A673 (cell line): ENCODE results near the gene APOA5. TPM values are rescaled to one million over a fixed set of nuclear protein-coding genes. Genes with fewer than 3 reads are reported as not detected.

ENCODE experiments used
- BruUV-seq: library from RNA; stranded (reverse); fragments of 400-500 nt; replicated peaks from 2 replicates; lab custom pipeline; 2021; lab: Mats Ljungman, UMichigan
- CTCF ChIA-PET: fragments of 300-600 bp; sonication (Branson Sonifier 250); formaldehyde crosslinking; loops from one replicate; lab custom pipeline; 2022; ENCODE audit warnings: antibody characterized with exemption; lab: Charles Lee
- POLR2A ChIA-PET: fragments of 300-600 bp; sonication (Branson Sonifier 250); formaldehyde crosslinking; loops from one replicate; lab custom pipeline; 2022; ENCODE audit warnings: antibody characterized with exemption; ENCODE audit not compliant: low non-redundant PET; lab: Charles Lee
- DNase-seq: peaks from one replicate; pipeline ENCODE4 v3.0.0-alpha.2; 2015; ENCODE audit warnings: low spot score
- H3K27ac ChIP-seq: fragments of 200-600 bp; sonication (generic); 2 replicates; pipeline ENCODE4 v1.5.1; 2016; ENCODE audit warnings: mixed run types, low read depth, mild to moderate bottlenecking, mixed read lengths, antibody characterized with exemption, low read length; ENCODE audit not compliant: poor library complexity, severe bottlenecking
- H3K27me3 ChIP-seq: fragments of 200-600 bp; sonication (generic); replicated peaks from 2 replicates; pipeline ENCODE4 v1.6.1; 2017; ENCODE audit warnings: mixed run types, low read depth, mild to moderate bottlenecking, mixed read lengths, antibody characterized with exemption, low read length; ENCODE audit not compliant: insufficient read depth, poor library complexity
- H3K36me3 ChIP-seq: fragments of 200-600 bp; sonication (generic); 2 replicates; pipeline ENCODE4 v1.6.1; 2016; ENCODE audit warnings: mixed run types, mild to moderate bottlenecking, mixed read lengths, antibody characterized with exemption, low read length; ENCODE audit not compliant: insufficient read depth, poor library complexity, severe bottlenecking
- H3K4me1 ChIP-seq: fragments of 200-600 bp; sonication (generic); 2 replicates; pipeline ENCODE4 v1.6.1; 2017; ENCODE audit warnings: mixed run types, mild to moderate bottlenecking, mixed read lengths, antibody characterized with exemption, low read length; ENCODE audit not compliant: insufficient read depth, poor library complexity, severe bottlenecking
- H3K4me3 ChIP-seq: fragments of 200-600 bp; sonication (generic); 2 replicates; pipeline ENCODE4 v1.5.1; 2016; ENCODE audit warnings: low read depth, mixed run types, mild to moderate bottlenecking, mixed read lengths, low read length; ENCODE audit not compliant: poor library complexity, severe bottlenecking
- H3K9me3 ChIP-seq: fragments of 200-600 bp; sonication (generic); 2 replicates; pipeline ENCODE4 v1.6.1; 2016; ENCODE audit warnings: mixed run types, low read depth, mild to moderate bottlenecking, mixed read lengths, antibody characterized with exemption, low read length; ENCODE audit not compliant: poor library complexity, severe bottlenecking
- CTCF ChIP-seq: fragments of 300-800, 200-600 bp; sonication (generic); conservative IDR thresholded peaks from 2 replicates; pipeline ENCODE4 v1.5.1; 2017; ENCODE audit warnings: low read depth, mild to moderate bottlenecking, antibody characterized with exemption, low read length, moderate library complexity, mixed read lengths
- EZH2 ChIP-seq: fragments of 200-600 bp; sonication (generic); IDR thresholded peaks from 2 replicates; pipeline ENCODE4 v1.6.1; 2017; ENCODE audit warnings: borderline replicate concordance, low read depth, mild to moderate bottlenecking, mixed read lengths, antibody characterized with exemption, low read length; ENCODE audit not compliant: poor library complexity, severe bottlenecking
- intact Hi-C: fragments of 100-400 bp; cut with micrococcal nuclease; formaldehyde crosslinking; loops from one replicate; pipeline ENCODE4 v1.10.0; 2022; ENCODE audit not compliant: unreplicated experiment
- total RNA-seq: library from RNA; stranded (reverse); gene quantifications from 2 replicates; pipeline ENCODE4 v1.2.3, GENCODE V29; 2021

APOA5 gene
- total RNA-seq, 1 experiment from 2014 or later = not detected

GRCh38 chr11:116787436-116787785 is 4.3 kb downstream of the APOA5 start:
- peak overlapping the region; percentile 79 for H3K27ac ChIP-seq
- no peaks in the 10 kb centered on the region for H3K27me3 ChIP-seq
- ChIA-PET POLR2A (interaction anchor here (0.7 to 1.0 kb wide), 2 partner anchors 310 to 332 kb away, joined by 3 read pairs; partner anchors contain the start of gene SIK3), CTCF (interaction anchor here (2.1 kb wide), 1 partner anchor 49 kb away, joined by 9 read pairs; no protein-coding TSS in a partner anchor)
- DNase-seq = no peak
- no TSS peak for BruUV-seq
- peaks cover 42% of the 10 kb centered on the region for H3K36me3 ChIP-seq
- peaks cover 4% of the 10 kb centered on the region for H3K4me1 ChIP-seq
- peak overlapping the region; percentile 94 for H3K4me3 ChIP-seq
- TF ChIP-seq CTCF = no peak
- no peak for TF ChIP-seq EZH2
- intact Hi-C loops = no loop called here
- H3K9me3 ChIP-seq = no peaks in the 10 kb centered on the region

GRCh38 chr11:116786966-116787365 is 4.7 kb downstream of the APOA5 start:
- intact Hi-C loops = no loop called here
- Histone ChIP-seq H3K27ac (peak overlapping the region; percentile 79), H3K4me3 (peak overlapping the region; percentile 94), H3K9me3 (no peaks in the 10 kb centered on the region), H3K36me3 (peaks cover 46% of the 10 kb centered on the region), H3K4me1 (peaks cover 4% of the 10 kb centered on the region), H3K27me3 (no peaks in the 10 kb centered on the region)
- BruUV-seq = TSS peak; percentile 48
- CTCF ChIA-PET = interaction anchor here (2.1 kb wide), 1 partner anchor 49 kb away, joined by 9 read pairs; no protein-coding TSS in a partner anchor
- TF ChIP-seq CTCF = no peak
- TF ChIP-seq EZH2 = no peak
- no peak for DNase-seq
- POLR2A ChIA-PET = interaction anchor here (0.7 kb wide), 1 partner anchor 333 kb away, joined by 3 read pairs; no protein-coding TSS in a partner anchor

- peaks cover 51% of the 10 kb centered on the region for H3K36me3 ChIP-seq
These were observed 5.4 kb downstream of the APOA5 start for GRCh38 chr11:116786326-116786725.

More at GRCh38 chr11:116786326-116786725, 5.4 kb downstream of the APOA5 start:
- Histone ChIP-seq H3K4me1 (peaks cover 4% of the 10 kb centered on the region), H3K9me3 (no peaks in the 10 kb centered on the region), H3K4me3 (peak overlapping the region; percentile 94), H3K27me3 (no peaks in the 10 kb centered on the region), H3K27ac (no peak overlapping the region)
- TF ChIP-seq EZH2 = no peak
- TF ChIP-seq CTCF = no peak
- BruUV-seq = no TSS peak
- POLR2A ChIA-PET = no interaction called here
- DNase-seq = no peak
- CTCF ChIA-PET = interaction anchor here (2.1 kb wide), 1 partner anchor 50 kb away, joined by 9 read pairs; no protein-coding TSS in a partner anchor
- intact Hi-C loops = no loop called here
